Urinary bladder (tissue), 4 donors: ENCODE results near the gene DCLRE1A. TPM values are rescaled to one million over a fixed set of nuclear protein-coding genes. Genes with fewer than 3 reads are reported as not detected.
A peak's percentile ranks its signal among the peaks of the same experiment; 100 is the strongest.
"Not testable (repeated sequence)": the region's sequence is repeated elsewhere in the genome, so short reads cannot be mapped to it uniquely, and the experiment has no call there.

Experiments used
- DNase-seq: peaks from one replicate; pipeline ENCODE4 v3.0.0-alpha.2; 2015; ENCODE audit errors: extremely low spot score
- H3K27ac ChIP-seq: one replicate; pipeline ENCODE4 v1.5.1; 2013; ENCODE audit warnings: low read depth, mild to moderate bottlenecking, moderate library complexity
- H3K36me3 ChIP-seq: one replicate; pipeline ENCODE4 v1.6.1; 2013; ENCODE audit warnings: mild to moderate bottlenecking, moderate library complexity; ENCODE audit not compliant: insufficient read depth
- H3K4me1 ChIP-seq: one replicate; pipeline ENCODE4 v1.6.1; 2013; ENCODE audit warnings: mild to moderate bottlenecking, moderate library complexity; ENCODE audit not compliant: insufficient read depth
- H3K4me3 ChIP-seq: one replicate; pipeline ENCODE4 v1.5.1; 2013; ENCODE audit warnings: low read depth, low read length
- WGBS: extraction: QIAGEN DNeasy Blood & Tissue Kit; methylation state at CpG from one replicate; pipeline ENCODE4 v1.1.7; 2013; 5-methylcytosine and 5-hydroxymethylcytosine counted together
- polyA plus RNA-seq: library from polyadenylated mRNA; stranded (reverse); fragments of 200-250 nt; gene quantifications from one replicate; pipeline ENCODE4 v1.2.3, GENCODE V29; 2013
- total RNA-seq: library from RNA; depleted of rRNA; stranded (reverse); fragments of >200 nt; gene quantifications from one replicate; pipeline ENCODE4 v1.2.3, GENCODE V29; 2014
- donor health status: healthy with polysubstance abuse.
- donor health status: healthy.

DCLRE1A gene
- total and polyA plus RNA-seq, 2 donors: 3.8 to 14.8 TPM

GRCh38 chr10:113849140-113849803, 4.6 kb downstream of the DCLRE1A start:
- no peak overlapping the region for H3K4me3 ChIP-seq
- DNase-seq: no peak
- 91% methylated on average over 5 of the region's 5 CpGs for WGBS

GRCh38 chr10:113846036-113846435, 7.8 kb downstream of the DCLRE1A start:
- no peaks in the 10 kb centered on the region for H3K36me3 ChIP-seq
- DNase-seq: no peak
- H3K27ac ChIP-seq: no peak overlapping the region
- no peak overlapping the region for H3K4me3 ChIP-seq
- no peaks in the 10 kb centered on the region for H3K4me1 ChIP-seq
- 93% methylated on average over 2 of the region's 2 CpGs for WGBS

More at GRCh38 chr10:113849140-113849803, 4.6 kb downstream of the DCLRE1A start:
- Histone ChIP-seq H3K27ac (no peak overlapping the region), H3K36me3 (no peaks in the 10 kb centered on the region), H3K4me1 (no peaks in the 10 kb centered on the region)

GRCh38 chr10:113843972-113844485, 9.9 kb downstream of the DCLRE1A start:
- no peak overlapping the region for H3K4me3 ChIP-seq
- DNase-seq: no peak
- H3K27ac ChIP-seq: no peak overlapping the region
- H3K4me1 ChIP-seq: no peaks in the 10 kb centered on the region
- WGBS: 70% methylated on average over 6 of the region's 6 CpGs
- no peaks in the 10 kb centered on the region for H3K36me3 ChIP-seq

GRCh38 chr10:113842171-113842570, 11.7 kb downstream of the DCLRE1A start:
- no peak for DNase-seq
- WGBS: 77% methylated on average over 1 of the region's 1 CpG
- Histone ChIP-seq H3K27ac (no peak overlapping the region), H3K36me3 (no peaks in the 10 kb centered on the region), H3K4me3 (no peak overlapping the region), H3K4me1 (no peaks in the 10 kb centered on the region)

GRCh38 chr10:113828567-113828966, 25.3 kb downstream of the DCLRE1A start:
- WGBS: 97% methylated on average over 10 of the region's 10 CpGs
- not testable (repeated sequence) for H3K4me3 ChIP-seq, H3K27ac ChIP-seq, DNase-seq, H3K4me1 ChIP-seq, H3K36me3 ChIP-seq

- no peaks in the 10 kb centered on the region for H3K36me3 ChIP-seq
- DNase-seq: no peak
- H3K4me3 ChIP-seq: no peak overlapping the region
- 19% methylated on average over 2 of the region's 2 CpGs for WGBS
- H3K4me1 ChIP-seq: no peaks in the 10 kb centered on the region
- no peak overlapping the region for H3K27ac ChIP-seq
Observed at GRCh38 chr10:113825791-113826190, 28.1 kb downstream of the DCLRE1A start.

GRCh38 chr10:113823389-113823788, 30.5 kb downstream of the DCLRE1A start:
- Histone ChIP-seq H3K27ac (no peak overlapping the region), H3K4me3 (no peak overlapping the region), H3K4me1 (no peaks in the 10 kb centered on the region), H3K36me3 (no peaks in the 10 kb centered on the region)
- peak; percentile 29 for DNase-seq
- 17% methylated on average over 4 of the region's 4 CpGs for WGBS

- Histone ChIP-seq H3K36me3 (no peaks in the 10 kb centered on the region), H3K4me1 (no peaks in the 10 kb centered on the region), H3K27ac (no peak overlapping the region), H3K4me3 (no peak overlapping the region)
- no peak for DNase-seq
- WGBS: 99% methylated on average over 7 of the region's 7 CpGs
Observed at GRCh38 chr10:113822174-113822573, 31.7 kb downstream of the DCLRE1A start.

- not testable (repeated sequence) for H3K4me1 ChIP-seq, H3K4me3 ChIP-seq, DNase-seq, H3K27ac ChIP-seq, H3K36me3 ChIP-seq
- 94% methylated on average over 3 of the region's 3 CpGs for WGBS
Observed at GRCh38 chr10:113821306-113821705, 32.6 kb downstream of the DCLRE1A start.

- no peaks in the 10 kb centered on the region for H3K36me3 ChIP-seq
- H3K4me1 ChIP-seq: no peaks in the 10 kb centered on the region
- no peak for DNase-seq
- no peak overlapping the region for H3K4me3 ChIP-seq
- WGBS: 69% methylated on average over 8 of the region's 8 CpGs
- H3K27ac ChIP-seq: no peak overlapping the region
Observed at GRCh38 chr10:113820507-113820906, 33.4 kb downstream of the DCLRE1A start.

GRCh38 chr10:113819989-113820388, 33.9 kb downstream of the DCLRE1A start:
- Histone ChIP-seq H3K4me1 (no peaks in the 10 kb centered on the region), H3K36me3 (no peaks in the 10 kb centered on the region), H3K4me3 (no peak overlapping the region), H3K27ac (no peak overlapping the region)
- WGBS: 90% methylated on average over 4 of the region's 4 CpGs
- no peak for DNase-seq

- not testable (repeated sequence) for DNase-seq, H3K4me1 ChIP-seq, H3K4me3 ChIP-seq, H3K27ac ChIP-seq, H3K36me3 ChIP-seq
- WGBS: 90% methylated on average over 1 of the region's 1 CpG
Observed at GRCh38 chr10:113814700-113815099, 39.2 kb downstream of the DCLRE1A start.

GRCh38 chr10:113808168-113808567, 45.7 kb downstream of the DCLRE1A start:
- Histone ChIP-seq H3K4me3 (no peak overlapping the region), H3K4me1 (no peaks in the 10 kb centered on the region), H3K27ac (no peak overlapping the region), H3K36me3 (no peaks in the 10 kb centered on the region)
- 95% methylated on average over 3 of the region's 3 CpGs for WGBS
- no peak for DNase-seq

- WGBS: 98% methylated on average over 4 of the region's 4 CpGs
- DNase-seq: no peak
- Histone ChIP-seq H3K4me1 (no peaks in the 10 kb centered on the region), H3K4me3 (no peak overlapping the region), H3K36me3 (no peaks in the 10 kb centered on the region), H3K27ac (no peak overlapping the region)
Observed at GRCh38 chr10:113806503-113806902, 47.4 kb downstream of the DCLRE1A start.
